ENCODE data around the gene KLC1.
"Not testable (repeated sequence)": the region's sequence is repeated elsewhere in the genome, so short reads cannot be mapped to it uniquely, and the experiment has no call there.

The KLC1 gene

DNA sequence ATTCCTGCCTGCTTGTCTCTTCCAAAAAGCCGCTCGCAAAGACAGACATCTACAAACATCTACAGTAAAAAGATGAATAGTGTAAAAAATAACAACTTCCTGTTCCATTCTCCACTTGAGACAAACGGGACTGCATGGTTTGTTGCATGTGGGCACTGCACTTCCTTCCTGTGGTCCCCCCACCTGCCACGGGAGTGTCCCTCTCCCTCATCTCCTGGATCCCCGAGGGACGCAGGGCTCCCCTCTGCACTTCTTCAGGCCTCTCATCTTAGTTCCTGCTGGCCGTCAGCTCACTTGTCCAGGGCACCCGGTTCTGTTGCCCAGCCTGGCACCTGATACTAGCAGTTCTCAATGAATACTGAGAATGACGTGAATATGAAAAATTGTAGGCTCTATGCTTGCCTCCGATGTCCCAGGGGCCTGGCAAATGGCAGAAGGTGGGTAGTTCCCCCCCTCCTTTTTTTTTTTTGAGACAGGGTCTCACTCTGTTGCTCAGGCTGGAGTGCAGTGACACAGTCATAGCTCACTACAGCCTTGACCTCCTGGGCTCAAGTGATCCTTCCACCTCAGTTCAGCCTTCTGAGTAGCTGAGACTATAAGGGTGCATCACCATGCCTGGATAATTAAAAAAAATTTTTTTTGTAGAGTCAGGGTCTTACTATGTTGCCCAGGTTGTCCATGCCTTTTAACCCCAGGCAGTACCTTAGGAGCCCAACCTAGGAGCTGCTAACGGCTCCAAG is 3.5 kb upstream of the KLC1 start:
- DNase-seq (ENCODE audit: low read depth in 2 of 2), result no peak

DNA sequence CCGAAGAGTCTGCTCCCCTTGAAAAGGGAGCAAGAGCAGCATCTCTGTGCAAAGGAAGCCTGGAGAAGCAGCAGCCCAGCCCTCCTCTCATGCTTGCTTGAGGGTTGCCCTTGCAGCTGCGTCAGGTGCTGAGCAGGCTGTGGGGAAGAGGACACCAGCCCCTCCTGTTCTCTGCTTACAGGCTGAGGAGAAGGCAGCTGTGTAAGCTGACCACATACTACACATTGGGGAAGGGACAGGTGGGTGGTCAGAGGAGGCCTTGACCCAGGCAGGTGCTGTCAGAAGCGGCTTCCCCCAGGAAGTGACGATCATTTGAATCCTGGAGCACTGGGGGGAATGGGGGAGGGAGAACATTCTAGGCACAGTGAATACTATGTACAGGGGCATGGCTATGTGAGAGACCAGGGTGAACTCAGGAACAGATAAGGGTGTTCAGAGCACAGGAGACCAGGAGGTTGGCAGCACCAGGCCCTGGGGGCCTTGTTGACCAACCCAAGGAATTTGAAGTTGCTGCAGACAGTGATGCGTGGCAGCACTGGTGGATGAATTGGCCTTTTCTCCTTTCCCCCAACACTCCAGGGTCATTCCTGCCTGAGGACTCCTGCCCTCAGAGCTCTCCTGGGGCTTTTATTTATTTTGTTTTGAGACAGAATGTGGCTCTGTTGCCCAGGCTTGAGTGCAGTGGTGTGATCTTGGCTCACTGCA is 2.7 kb upstream of the KLC1 start:
- DNase-seq (ENCODE audit: low read depth in 2 of 2), result no peak

DNA sequence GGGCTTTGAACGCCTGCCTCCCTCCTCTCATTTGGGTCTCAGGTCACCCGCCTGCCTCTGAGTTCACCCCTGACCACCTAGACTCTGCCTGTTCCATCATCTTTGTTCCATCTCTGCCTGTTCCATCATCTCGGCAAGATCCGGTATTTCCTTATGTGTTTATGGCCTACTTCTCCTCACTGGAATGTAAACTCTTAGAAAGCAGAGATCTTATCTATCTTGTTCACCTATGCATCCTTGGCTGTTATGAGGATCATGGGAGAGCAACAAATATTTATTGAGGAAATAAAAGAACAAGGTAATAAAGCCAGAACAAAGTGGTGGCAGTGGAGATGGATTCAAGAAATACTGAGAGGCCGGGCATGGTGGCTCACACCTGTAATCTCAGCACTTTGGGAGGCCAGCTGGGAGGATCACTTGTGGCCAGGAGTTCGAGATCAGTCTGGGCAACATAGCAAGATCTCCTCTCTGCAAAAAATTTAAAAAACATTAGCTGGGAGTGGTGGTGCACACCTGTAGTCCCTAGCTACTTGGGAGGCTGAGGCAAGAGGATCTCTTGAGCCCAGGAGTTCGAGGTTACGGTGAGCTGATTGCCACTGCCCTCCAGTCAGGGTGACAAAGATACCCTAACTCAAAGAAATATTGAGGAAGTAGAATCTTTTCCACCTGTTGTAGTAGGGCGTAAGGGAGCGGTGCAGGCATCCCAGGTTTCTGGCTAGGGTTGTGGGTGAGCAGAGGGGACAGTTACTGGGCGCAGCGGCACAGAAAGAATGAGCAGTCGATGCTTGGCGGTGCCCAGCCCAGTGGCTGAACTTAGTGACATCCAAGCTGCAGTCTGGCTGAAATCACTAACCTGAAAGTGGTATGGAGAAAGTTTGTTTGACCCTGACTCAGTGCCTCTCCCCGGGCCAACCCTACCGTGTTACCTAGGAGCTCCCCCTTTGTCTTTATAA is 1.7 kb upstream of the KLC1 start:
- no peak for DNase-seq (ENCODE audit: low read depth in 2 of 2)

DNA sequence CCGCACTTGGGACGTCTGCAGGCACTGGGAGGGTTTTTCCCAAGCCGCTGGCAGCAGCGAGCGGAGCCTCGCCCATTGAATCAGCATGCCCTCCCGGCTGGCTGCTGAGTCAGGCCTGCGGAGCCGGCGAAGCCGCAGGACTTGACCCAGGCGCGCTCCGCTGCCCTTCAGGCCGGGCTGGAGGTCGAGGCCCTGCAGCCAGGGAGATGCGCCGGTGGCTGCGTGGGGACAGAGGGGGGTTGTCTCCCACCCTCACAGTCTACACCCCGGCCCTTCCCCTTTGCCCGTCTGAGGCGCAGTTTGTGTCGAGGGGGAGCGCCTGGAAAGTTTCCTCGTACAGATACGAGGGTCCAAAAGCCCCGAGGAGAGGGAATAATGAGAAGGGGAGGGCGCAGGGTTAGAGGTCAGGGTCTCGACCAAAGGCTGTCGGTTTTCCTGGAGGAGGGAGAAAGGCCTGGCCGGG is 759 bp upstream of the KLC1 start:
- DNase-seq (ENCODE audit: low read depth in 2 of 2), result no peak

DNA sequence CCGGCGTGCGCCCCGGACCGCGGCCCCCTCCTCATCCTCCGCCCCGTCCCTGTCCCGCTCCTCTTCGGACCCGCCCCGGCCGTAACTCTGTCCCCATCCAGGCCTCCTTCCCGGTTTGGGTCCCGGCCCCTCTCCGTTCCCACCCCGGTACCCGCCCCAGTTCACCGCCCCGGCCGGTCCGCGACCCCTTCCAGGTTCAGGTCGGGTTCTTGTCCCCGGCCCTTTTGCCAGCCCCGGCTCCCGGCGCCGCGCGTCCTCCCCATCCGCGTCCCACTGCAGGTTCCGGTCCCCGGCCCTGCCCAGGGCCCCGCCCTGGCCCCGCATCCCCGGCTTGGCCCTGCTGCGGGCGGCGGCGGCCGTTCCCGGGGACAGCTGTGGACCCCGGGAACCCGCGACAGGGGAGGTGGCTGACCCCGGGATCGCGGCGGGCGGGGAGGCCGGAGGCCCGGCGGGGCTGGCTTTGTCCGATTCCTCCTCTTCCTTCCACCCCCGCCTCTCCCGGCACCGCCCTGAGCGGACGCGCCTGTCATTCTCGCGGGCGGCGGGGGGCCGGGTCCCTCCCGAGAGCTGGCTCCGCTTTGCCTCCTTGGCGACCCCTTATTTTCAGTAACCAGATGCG is 601 bp downstream of the KLC1 start:
- DNase-seq (ENCODE audit: low read depth in 2 of 2), result no peak

DNA sequence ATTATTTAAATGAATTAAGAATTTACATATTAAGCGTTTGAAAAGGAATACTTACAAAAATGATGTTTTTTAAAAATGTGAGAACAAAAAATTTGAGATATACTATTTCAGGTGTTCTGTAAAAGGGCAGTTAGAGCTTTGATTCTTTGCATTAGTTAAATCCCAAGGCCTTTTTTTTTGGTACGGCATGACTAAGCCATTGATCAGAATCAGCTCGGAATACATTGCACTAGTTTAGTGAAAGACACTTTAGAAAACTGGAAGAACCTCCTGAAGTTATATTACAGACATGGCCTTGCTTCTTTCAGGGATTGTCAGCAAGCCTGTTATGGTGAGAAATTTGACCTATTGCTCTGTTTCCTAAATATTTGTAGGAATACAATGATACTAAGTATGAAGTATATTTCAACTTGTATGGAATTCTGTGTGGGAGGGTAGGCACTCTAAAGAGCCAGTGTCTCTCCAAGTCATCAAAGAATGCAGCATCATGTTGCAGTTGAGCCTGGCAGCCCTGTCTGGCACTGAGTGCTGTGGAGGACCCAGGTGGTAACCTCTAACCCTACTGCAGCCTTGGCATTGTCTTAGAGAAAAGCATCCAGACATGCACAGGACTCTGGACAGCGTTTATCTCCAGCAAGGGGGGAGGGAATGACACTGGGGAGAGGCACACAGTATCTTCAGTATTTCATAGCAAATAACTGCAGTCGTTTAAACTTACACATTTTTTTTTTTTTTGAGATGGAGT is 1.5 kb downstream of the KLC1 start:
- no peak for DNase-seq (ENCODE audit: low read depth in 2 of 2)

DNA sequence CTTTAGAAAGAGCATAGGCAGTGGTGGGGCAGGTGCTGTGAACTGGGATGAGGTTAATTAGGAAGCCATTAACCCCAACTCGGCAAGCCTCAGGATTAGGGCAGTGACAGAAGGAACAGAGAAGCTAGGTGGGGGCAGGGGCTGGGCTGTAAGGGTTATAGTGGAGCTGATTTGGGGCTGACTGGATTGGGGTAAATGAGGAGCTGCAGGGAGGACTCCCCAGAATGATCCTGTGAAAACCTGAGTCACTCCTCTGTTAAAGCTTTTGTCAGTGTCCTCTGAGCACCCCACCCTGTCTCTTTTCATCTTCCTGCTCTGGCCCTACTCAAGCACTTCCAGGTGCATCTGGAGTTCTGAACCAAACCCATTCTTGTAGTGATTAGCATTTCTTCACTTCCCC is 4.4 kb downstream of the KLC1 start:
- DNase-seq (ENCODE audit: low read depth in 2 of 2), result no peak

DNA sequence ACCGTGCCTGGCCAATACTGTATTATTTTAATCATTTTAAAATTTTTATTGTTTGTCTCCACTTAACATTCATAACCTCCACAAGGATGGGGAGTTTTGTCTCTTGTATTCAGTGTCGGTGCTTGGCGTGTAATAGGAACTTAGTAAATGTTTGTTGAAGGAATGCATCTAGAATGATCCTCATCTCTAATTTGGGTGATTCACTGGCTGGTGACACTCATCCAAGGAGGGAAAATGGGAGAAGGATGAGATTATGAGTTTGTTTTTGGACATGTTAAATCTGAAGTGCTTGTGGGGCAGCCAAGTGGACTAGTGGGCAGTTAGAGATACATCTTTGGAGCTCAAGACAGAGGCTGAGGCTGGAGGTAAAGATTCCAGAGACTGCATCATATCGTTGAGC is 5.1 kb downstream of the KLC1 start:
- DNase-seq (ENCODE audit: low read depth in 2 of 2), result no peak

DNA sequence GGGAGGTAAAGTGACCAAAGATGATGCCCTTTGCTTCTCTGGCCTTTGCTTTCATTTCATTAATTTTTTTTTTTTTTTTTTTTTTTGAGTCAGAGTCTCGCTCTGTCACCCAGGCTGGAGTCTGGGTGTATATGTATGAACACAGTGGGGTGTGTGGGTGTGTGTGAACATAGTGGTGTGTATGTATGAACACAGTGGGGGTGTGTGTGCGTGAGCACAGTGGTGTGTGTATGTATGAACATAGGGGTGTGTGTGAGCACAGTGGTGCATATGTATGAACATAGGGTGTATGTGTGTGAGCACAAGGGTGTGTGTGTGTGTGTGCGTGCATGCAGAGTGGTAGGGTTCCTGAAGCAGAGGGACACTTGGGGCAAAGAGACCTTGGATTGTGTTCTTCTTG is 9.6 kb downstream of the KLC1 start:
- DNase-seq (ENCODE audit: low read depth in 2 of 2), result no peak

DNA sequence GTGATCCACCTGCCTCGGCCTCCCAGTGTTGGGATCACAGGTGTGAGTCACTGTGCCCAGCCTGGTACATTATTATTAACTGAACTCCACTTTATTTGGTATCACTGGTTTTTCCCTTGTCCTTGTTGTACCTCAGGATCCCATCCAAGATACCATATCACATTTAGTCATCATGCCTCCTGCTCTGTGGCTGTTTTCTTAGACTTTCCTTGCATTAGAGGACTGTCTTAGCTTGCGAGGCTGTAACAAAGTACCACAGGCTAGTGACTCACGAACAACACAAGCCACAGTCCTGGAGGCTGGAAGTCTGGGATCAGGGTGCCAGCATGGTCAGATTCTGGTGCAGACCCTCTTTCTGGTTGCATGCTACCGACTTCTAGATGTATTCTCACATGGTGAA is 12.2 kb downstream of the KLC1 start:
- DNase-seq (ENCODE audit: low read depth in 2 of 2), result no peak

DNA sequence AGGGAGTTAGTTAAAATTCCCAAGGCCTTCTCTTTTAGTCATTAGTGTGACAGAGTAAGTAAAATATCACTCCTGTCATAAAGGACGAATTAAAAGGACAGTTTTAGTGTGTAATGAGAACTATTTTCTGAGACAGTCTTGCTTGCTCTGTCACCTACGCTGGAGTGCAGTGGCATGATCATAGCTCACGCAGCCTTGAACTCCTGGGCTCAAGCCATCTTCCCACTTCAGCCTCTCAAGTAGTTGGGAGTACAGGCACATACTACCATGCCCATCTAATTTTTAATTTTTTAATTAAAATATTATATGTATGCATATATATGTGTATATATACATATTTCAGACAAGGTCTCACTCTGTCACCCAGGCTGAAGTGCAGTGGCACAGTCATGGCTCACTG is 17.2 kb downstream of the KLC1 start:
- DNase-seq (ENCODE audit: low read depth in 2 of 2), result no peak

DNA sequence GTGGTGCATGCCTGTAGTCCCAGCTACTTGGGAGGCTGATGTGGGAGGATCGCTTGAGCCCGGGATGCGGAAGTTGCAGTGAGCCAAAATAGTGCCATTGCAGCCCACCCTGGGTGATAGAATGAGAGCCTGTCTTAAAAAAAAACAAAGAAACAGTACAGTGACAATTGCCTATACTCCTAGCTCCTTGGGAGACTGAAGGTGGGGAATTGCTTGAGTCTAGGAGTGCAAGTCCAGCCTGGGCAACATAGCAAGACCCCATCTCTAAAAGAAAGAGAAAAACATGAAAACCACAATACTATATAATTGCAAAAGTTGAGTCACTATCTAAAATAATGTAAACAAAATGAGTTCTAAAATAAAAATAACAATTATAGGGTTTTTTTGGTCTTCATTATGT is 20.0 kb downstream of the KLC1 start:
- no peak for DNase-seq (ENCODE audit: low read depth in 2 of 2)

DNA sequence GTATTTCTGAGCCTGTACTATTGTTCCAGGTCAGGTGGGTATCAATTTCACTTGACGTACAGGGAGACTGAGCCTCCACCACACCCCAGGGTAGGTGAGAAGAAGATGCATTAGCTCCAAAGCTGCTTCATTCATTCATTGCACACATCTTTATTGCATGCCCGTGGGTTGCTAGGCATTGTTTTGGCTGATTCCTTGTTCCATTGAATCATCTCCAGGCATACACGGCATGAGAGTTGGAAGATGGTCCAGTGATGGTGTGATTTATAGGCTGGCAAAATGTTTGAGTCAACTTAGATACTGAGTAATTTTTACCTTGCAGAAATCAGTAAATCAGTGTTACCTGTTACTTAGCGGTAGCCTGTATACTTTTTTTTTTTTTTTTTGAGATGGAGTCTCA is 21.2 kb downstream of the KLC1 start:
- DNase-seq (ENCODE audit: low read depth in 2 of 2), result no peak

DNA sequence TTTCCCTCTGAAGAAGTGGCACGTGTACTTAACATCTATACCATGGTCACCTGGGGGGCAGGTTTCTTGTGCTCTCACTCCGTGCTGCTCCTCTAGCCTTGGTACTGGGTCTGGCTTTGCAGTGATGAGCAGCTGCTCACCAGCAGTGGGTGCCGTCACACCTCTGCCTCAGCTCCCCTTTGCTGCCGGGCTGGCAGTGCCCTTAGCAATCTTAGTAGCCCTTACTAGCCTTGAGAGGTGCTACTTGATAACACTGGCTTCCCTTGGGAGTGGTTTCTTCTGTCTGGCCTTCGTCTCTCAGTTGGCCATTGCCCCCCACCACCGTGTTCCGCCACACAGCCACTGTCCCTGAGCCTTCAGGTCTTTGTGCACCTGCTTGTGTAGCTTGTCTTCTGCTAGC is 22.6 kb downstream of the KLC1 start:
- DNase-seq (ENCODE audit: low read depth in 2 of 2), result no peak

DNA sequence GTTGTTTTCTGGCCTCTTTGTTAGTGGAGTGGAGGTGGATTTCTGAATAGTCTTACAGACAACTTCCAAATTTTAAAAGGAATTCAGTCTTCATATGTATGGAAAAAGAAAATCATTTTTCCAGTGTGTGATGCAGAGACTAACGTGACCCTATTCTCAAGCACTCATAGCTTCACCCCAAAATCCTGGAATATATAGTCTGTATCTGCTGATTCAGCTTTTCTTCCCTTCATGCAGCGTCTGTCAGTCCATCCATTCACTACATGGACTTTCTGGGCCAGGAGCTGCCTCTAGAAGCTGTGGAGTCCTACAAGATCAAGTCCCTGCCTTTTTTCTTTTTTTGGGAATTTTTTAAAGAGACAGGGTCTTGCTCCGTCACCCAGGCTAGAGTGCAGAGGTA is 23.8 kb downstream of the KLC1 start:
- DNase-seq (ENCODE audit: low read depth in 2 of 2), result no peak

DNA sequence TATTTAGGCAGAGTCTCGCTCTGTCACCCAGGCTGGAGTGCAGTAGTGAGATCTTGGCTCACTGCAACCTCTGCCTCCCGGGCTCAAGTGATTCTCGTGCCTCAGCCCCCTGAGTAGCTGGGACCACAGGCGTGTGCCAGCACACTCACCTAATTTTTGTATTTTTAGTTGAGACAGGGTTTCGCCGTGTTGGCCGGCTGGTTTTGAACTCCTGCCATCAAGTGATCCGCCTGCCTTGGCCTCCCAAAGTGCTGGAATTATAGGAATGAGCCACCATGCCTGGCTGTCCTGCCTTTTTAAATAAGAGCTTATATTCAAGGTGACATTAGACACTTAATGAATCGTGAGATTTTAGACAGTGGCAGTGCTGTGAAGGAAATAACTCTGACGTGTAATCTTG is 24.3 kb downstream of the KLC1 start:
- DNase-seq (ENCODE audit: low read depth in 2 of 2), result not testable (repeated sequence)

DNA sequence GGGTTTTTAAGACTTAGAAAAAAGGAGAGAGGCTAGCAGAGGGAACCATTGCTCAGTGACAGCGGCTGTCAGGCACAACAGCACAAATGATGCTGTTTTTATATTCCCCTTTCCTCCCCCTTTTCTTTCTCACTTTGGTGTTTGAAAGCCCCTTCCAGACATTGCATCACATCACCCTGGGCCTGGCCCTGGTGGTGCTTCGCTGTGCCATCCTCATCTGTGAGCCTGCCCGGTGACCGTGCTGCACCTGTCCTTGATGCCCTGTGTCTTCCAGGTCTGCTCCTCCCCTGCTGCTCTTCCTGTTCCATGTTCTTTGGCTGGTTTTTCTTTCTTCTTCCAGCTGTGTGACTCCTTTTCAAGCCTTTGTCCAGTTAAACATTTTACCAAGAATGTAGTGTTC is 24.8 kb downstream of the KLC1 start:
- no peak for DNase-seq (ENCODE audit: low read depth in 2 of 2)

DNA sequence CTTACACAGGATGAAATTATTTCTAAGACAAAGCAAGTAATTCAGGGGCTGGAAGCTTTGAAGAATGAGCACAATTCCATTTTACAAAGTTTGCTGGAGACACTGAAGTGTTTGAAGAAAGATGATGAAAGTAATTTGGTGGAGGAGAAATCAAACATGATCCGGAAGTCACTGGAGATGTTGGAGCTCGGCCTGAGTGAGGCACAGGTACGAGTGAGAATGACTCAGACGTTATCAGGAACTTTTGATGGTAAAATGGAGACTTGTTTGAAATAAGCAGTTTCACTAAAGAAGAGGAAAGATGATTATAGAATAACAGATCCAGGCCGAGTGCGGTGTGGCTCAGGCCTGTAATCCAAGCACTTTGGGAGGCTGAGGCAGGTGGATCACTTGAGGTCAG is 25.6 kb downstream of the KLC1 start:
- DNase-seq (ENCODE audit: low read depth in 2 of 2), result no peak

DNA sequence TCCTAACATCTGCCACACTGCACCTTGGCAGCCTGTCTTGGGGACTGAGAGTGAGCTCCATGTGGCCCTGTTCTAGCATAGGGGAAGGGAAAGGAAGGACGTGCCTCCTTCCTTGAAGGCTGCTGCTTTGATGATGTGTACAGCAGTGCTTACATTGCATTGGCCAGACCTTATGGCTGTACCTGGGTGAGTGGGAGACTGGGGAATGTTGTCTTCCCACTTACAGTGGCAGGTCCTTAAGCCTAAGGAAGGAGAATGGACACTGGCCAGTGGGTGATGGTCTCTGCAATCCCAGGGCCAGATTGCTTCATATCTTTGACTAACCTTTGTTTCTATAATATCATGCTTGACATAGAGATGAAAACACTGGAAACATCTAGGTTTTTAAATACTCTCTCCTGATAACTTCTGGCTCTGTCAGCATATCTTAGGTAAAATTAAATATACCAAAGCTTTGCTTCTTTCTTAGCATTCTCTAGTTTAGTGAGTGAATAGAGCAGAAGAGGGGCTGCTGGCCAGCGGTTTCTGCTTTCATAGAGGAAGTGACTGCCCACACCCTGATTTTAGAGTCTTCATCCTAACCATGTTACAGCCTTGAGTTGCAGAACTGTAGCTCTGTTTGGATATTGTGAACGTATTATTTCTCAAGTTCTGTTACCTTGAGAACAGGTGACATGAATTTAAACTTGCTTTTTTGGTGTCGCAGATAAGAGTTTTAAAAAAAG is 27.2 kb downstream of the KLC1 start:
- DNase-seq (ENCODE audit: low read depth in 2 of 2), result no peak

DNA sequence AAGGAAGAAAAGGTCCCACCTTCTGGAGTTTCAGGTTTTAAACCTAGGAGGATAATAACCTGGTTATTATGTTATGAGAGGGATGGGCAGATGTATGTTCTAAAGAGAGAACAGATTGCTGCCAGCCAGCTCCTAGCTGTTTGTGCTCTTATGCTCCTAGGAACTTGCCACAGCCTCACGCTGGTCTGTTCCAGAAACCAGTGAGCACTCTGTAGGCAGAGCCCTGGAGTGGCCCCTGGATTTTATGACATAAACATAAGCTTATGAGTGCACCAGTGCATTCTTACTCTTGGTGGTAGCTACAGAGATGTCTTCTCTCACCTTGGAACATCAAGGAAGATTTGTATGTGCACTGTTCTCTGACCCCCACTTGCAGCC is 27.7 kb downstream of the KLC1 start:
- DNase-seq (ENCODE audit: low read depth in 2 of 2), result no peak

DNA sequence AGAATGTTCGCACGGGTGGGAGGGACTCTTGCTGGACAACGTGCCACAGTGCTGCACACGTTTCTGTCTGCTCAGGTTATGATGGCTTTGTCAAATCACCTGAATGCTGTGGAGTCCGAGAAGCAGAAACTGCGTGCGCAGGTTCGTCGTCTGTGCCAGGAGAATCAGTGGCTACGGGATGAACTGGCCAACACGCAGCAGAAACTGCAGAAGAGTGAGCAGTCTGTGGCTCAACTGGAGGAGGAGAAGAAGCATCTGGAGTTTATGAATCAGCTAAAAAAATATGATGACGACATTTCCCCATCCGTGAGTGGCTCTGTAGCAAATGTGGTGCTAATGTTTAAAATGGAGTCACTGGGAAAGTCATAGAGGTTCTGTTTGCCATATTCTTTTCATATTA is 28.5 kb downstream of the KLC1 start:
- peak; percentile 29 to 31 for DNase-seq (ENCODE audit: low read depth in 2 of 2)
